Peyer's patch (tissue), 4 donors: Measurements from ENCODE around the gene CLCNKA.

ENCODE experiments used
- POLR2A ChIP-seq, 2 donors: fragments of 450-650 bp; IDR thresholded peaks; one replicate each; pipeline ENCODE4 v1.5.1; 2017; ENCODE audit warnings: antibody characterized with exemption in 2 of 2, mild to moderate bottlenecking in 2 of 2, moderate library complexity in 2 of 2
- TF ChIP-seq, protein P1 (sequence below), 6 experiments: fragments of 450-650 bp in 4 of 6; fragments of 200-600 bp in 2 of 6; sonication (generic) in 1 of 6; IDR thresholded peaks; one replicate each; pipeline ENCODE4 v1.5.1; 2017 to 2019; ENCODE audit warnings: antibody characterized with exemption in 6 of 6, mild to moderate bottlenecking in 3 of 6, moderate library complexity in 1 of 6

DNA sequence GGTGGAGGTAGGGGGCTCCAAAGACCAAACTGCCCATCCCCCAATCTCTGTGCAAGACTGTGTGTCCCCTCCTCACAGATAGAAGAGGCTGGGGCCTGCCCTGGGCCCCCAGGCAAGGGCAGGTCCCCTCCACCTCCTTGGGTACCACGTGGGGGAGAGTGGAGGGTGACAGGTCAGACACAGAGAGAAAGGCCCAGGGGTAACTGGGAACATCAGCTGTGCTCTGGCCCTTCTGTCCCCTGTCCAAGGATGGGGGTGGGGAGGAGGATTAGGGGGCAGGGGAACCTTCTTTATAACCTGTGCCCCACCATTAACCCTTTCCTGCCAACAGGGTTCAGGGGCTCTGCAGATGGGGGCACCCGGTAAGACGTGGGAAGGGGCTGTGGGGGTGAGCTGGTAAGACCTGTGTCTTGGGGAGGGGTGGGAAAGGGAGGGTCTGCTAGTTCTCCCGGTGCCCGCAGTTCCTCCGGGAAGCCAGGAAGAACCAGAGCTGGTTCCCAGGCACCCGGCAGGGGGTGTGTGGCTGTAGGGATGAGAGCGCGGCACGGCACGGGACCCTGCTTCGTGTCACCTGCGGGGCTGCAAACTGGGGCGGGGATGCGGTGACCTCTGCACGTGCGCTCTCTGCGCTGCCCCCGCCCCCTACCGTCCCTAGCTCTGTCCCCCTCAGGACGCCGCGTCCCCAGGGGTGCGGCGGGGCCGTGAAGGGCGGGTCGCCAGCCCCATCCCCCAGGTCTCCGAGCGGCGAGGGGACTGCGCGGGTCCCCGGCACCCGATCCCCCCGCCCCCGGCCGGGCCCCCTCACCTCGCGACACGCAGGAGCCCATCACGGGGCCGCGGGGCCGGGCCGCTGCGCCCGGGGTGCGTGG lies 51.0 kb downstream of the CLCNKA start:
- TF ChIP-seq, protein P1, sequence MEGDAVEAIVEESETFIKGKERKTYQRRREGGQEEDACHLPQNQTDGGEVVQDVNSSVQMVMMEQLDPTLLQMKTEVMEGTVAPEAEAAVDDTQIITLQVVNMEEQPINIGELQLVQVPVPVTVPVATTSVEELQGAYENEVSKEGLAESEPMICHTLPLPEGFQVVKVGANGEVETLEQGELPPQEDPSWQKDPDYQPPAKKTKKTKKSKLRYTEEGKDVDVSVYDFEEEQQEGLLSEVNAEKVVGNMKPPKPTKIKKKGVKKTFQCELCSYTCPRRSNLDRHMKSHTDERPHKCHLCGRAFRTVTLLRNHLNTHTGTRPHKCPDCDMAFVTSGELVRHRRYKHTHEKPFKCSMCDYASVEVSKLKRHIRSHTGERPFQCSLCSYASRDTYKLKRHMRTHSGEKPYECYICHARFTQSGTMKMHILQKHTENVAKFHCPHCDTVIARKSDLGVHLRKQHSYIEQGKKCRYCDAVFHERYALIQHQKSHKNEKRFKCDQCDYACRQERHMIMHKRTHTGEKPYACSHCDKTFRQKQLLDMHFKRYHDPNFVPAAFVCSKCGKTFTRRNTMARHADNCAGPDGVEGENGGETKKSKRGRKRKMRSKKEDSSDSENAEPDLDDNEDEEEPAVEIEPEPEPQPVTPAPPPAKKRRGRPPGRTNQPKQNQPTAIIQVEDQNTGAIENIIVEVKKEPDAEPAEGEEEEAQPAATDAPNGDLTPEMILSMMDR (IDR thresholded peaks at IDR 0.05): no peak
- no peak for TF ChIP-seq POLR2A (IDR thresholded peaks at IDR 0.05)
